ENCODE measurements around the gene CALHM6.

CALHM6 gene

GRCh38 chr6:116497113-116497676 is 36.0 kb downstream of the CALHM6 start:
- H3K27ac ChIP-seq, result no peak overlapping the region
- TF ChIP-seq CTCF (conservative IDR thresholded peaks at IDR 0.05), result no peak

GRCh38 chr6:116500969-116501433 is 39.8 kb downstream of the CALHM6 start:
- no peak overlapping the region for H3K27ac ChIP-seq
- no peak for TF ChIP-seq CTCF (conservative IDR thresholded peaks at IDR 0.05)

- TF ChIP-seq CTCF (conservative IDR thresholded peaks at IDR 0.05), result no peak
- no peak overlapping the region for H3K27ac ChIP-seq
These were observed 46.1 kb downstream of the CALHM6 start for GRCh38 chr6:116507324-116507723.

GRCh38 chr6:116508527-116508926 is 47.4 kb downstream of the CALHM6 start:
- H3K27ac ChIP-seq, result no peak overlapping the region

GRCh38 chr6:116511424-116512110 is 50.4 kb downstream of the CALHM6 start, which contains the start of gene CALHM5:
CALHM5 (plus strand) TSS chr6:116511639; CDS start chr6:116511697, 58 bp downstream.
- TF ChIP-seq CTCF (conservative IDR thresholded peaks at IDR 0.05), result no peak
- no peak within 1 kb of the TSS for H3K27ac ChIP-seq

More at GRCh38 chr6:116508527-116508926, 47.4 kb downstream of the CALHM6 start:
- TF ChIP-seq CTCF (conservative IDR thresholded peaks at IDR 0.05), result no peak

- no peak for TF ChIP-seq CTCF (conservative IDR thresholded peaks at IDR 0.05)
- no peak overlapping the region for H3K27ac ChIP-seq
These were observed 51.0 kb downstream of the CALHM6 start for GRCh38 chr6:116512111-116512559.

- no peak overlapping the region for H3K27ac ChIP-seq
- TF ChIP-seq CTCF (conservative IDR thresholded peaks at IDR 0.05), result no peak
These were observed 51.6 kb downstream of the CALHM6 start for GRCh38 chr6:116512734-116513133.
